ENCODE measurements around the gene DYNLT1.

- no peak for TF ChIP-seq POLR2A (IDR thresholded peaks at IDR 0.05)
- TF ChIP-seq CTCF (IDR thresholded peaks at IDR 0.05) = no peak
These were observed 13.5 kb downstream of the DYNLT1 start for GRCh38 chr6:158630938-158631616.
